ENCODE results near the gene IGF2BP3.

IGF2BP3 gene

DNA sequence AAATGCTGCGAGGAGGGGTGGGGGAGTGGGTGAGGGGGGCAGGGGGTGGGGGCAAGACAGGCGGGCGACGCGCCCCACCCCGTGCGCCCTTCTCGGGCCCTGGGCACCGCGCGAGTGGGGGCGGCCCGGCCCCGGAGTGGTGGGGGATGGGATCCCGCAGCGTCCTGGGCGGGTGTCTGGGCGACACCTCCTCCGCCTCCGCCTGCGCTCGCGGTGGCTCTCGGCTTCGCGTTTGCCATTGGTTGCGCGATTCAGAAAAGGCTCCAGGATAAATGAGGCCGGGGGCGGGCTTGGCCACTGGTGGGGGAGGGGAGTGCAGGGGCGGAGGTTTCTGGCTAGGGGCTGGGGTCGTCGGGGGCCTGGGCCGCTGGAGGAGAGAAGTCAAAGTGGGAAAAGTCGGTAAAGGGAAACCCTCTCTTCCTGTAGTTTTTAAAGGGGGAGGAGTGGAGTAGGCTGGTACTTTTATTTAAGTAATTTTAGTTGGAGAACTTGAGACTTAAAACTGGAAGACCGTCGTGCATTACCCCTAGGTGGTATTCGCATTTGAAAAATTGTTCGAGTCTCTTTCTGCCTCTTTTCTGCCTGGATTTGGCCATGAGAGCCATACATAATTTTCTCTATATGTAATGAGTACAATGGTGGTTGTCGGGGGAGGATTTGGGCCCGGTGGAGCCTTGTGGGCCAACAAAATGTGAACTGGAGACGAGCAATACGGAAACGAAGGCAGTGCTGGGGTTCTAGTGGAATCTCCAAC lies 992 bp upstream of the IGF2BP3 start:
- peak; percentile 75 to 86 for DNase-seq

DNA sequence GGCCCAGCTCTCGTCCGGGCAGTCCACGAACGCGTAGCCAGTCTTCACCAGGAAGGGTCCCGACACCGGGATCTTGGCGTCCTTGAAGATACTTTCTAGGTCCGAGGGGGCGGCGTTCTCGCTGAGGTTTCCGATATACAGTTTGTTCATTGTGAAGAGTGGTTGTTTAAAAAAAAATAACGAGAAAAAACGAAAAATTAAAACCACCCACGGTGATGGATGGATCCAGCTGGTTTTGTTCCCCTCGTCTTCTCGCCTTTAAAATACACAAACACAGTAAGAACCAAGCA lies 385 bp downstream of the IGF2BP3 start:
- no peak for DNase-seq

DNA sequence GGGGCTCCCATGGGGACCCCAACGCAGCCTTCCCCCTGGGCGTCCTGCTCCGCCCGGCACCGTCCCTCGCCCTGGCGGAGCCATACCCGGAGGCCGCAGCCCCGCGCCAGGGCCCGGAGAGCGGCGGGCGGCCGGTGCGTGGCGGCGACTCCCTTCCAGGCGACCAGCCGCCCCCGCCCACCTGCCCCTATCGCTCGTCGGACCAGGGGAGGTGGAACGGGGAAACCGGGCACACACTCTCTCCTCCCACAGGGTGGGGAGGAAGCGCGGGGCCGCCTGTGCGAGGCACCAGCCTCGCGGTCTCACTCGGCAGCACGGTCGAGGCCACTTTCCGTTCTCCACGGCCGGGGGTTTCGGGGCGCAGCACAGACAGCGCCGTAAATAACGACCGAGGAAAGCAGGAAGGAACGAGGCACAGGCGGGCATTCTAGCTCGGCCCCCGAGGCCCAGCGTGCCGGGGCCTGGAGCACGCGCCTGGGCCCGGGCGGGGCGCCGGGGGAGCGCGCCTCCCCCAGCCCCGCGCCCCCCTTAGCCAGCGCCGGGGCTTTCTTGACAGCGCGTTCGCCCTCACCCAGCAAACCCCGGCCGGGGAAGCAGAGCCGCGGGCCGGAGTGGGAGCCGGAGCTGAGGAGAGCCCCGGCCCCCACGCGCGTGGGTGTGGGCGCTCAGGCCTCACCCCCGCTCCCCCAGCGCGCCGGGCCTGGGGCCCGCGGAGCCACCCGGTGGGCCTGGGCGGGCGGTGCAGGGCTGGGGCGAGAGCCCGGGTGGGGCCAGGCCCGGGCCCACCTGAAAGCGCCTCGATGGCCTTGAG lies 936 bp downstream of the IGF2BP3 start:
- DNase-seq = no peak

DNA sequence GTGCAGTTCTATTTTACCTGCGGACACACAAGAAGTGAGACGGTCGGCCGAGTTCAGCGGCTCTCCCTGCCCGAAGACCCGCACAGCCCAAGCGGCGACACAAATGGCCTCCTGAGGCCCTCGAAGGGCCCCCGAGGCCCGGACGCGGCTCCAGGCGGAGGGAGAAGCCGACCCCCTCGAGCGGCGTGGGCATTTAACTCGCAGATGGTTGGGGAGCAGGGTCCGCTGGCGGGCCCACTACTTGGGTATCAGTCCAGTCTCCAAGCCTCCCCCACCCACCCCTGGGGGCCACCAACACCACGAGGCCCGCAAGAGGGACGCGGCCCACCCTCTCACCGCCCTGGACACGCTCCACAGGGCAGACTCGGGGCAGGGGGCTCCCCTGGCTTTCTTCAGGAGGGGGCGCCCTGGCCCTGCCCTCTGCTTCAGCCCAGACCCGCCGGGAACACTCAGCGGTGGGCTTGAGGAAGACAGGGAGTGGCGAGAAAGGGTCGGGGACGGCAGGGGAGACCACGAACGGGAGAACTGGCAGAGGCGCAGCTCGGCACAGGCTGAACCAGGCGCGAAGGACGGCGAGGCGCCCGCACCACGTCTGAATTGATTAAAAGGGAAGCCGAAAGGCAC lies 1.7 kb downstream of the IGF2BP3 start:
- no peak for DNase-seq

DNA sequence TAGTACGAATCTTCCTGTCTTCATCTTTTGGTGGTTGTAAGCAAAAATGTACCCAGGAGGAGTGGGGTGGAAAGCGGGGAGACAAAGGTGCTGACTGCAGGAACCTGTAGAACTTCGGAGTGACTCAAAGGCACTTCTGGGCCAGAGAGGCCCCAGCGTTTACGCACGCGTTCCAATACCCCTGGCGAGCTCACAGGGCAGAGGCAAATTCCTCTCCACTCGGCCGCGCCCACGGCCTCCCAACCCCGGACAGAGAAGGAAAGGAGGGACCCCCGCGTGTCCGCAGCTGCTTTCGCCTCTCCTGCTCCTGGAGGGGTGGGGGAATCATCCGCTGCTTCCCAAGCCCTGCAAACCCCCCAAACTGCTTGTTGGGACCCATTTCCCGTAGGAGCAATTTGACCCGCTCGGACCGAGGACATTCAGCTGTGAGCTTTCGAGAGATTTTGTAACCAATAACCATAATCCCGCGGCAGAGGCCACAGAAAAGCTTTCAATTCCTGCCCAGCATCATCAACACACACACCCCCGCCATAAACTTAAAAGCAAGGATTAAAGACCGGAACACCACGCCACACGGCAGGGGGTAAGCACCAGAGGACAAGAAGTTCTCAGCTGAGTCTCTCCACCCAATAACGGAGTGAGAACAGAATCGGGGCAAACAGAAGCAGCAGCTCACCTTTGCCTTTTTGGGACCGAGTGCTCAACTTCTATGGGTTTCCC lies 2.3 kb downstream of the IGF2BP3 start:
- no peak for DNase-seq

DNA sequence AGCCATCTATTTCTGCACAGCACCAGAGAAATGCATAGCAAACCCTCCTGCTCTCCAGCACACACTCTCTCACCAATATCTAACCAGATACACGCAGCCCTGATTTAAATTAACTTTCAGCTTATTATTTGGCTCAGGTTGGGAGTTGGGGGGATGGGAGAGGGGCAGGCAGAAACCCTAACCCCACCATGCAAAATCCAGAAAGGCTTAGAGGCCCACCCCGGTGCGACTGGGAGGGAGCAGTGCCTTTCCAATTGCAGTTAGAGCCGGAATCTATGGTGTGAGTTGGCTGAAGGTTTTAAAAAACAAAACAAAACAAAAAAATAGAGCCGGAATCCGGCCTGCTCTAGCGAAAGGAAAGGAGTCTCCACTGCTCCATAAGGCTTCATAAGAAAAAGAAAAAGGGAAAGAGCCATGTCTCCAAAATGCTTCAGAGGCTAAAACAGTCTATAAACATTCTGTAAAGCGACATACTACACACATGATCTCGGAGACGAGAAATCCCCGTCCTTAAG lies 2.9 kb downstream of the IGF2BP3 start:
- DNase-seq = no peak

DNA sequence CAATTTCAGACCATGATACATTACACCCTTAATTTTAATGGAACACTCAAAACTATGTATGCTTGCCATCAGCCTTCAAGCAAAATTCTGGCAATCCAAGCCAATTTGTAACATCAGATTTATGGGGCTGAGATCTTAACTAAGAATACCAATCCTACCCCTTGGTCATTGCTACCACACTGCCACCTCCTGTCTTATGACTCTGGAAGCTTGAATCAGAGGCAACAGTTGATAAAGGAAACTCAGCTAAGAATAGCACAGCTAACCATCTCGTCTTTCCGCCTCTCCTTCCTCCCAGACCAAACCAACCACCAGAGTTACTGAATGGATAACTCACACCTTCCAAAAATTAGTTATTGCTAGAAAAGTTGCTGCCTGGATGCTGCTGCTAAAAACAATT lies 7.4 kb downstream of the IGF2BP3 start:
- DNase-seq = no peak

DNA sequence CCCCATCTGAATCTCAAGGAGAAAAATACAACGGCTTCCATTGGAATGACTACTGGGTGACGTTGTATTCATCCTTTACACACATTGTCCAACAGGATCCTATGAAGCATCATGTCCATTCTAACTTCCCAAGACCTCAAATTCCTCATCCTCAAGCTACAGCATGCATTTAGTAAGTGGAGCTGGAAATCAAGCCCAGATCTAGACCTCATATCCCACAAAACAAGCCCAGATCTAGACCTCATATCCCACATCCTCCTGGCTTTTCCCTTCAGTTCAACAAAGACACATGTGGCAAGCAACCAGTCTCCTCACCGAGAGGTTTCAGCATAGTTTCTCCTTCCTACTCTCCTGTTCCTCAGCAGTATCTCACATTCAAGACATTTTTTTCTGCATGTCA lies 12.2 kb downstream of the IGF2BP3 start:
- no peak for DNase-seq

DNA sequence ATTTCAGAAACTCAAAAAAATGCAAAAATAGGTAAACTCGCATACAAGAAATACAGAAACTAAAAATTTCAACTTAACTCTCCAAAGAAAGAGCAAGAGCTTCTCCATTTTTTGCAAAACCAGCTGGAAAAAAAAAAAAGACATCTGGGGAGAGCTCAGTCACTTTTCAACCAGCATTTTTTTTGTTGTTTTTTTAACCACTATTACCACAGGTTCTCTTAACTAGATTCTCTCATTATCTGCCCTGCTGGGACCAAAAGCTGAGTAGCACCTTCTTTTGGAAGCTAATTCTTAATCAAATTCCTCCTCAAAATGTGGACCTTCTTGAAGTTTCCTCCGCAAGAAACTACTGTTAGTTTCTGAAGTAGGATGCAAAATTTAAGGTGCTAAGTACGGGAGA lies 14.2 kb downstream of the IGF2BP3 start:
- DNase-seq = no peak

DNA sequence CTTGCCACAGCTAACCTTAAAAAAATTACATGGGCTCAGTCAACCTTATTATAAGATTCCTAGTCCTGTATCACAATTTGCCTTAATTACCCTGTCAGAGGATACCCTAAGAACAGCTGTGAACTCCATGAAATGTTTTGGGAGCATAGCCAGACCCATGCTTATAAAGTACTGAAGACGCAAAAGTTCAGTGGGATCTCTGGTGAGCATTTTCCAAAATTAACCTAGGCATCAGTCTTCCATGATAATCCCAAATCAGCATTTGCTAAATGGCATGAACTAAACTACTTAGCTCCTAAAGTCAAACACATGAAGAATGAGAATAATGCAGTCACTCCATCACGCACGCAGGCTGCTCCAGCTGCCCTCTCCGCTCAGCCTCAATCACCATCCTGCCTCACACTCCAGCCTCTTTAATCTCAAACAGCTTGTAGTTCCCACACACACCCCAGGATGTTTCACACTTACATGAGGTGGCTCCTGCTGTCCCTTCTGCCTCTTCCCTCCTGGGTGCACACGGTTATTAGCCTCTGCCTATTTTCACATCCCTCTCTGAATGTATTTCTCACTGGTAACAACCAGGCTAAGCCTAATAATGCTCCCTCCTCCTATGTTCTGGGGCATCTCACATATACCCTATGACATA lies 15.3 kb downstream of the IGF2BP3 start:
- DNase-seq = no peak

DNA sequence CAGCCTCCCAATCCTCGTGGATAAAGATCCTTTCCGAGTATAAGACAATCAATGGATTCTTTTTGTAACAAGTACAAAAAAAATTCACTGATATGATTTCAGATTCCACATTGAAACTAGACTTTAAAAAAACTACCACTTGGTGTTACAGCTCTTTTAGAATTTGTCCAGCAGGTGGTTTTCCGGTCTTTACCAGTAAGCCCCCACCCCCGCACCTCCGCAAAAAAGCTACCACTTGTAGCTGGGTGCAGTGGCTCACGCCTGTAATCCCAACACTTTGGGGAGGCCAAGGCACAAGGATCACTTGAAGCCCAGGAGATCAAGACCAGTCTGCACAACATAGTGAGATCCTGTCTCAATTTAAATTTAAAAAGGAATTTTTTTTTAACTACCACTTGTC lies 19.8 kb downstream of the IGF2BP3 start:
- DNase-seq = no peak

DNA sequence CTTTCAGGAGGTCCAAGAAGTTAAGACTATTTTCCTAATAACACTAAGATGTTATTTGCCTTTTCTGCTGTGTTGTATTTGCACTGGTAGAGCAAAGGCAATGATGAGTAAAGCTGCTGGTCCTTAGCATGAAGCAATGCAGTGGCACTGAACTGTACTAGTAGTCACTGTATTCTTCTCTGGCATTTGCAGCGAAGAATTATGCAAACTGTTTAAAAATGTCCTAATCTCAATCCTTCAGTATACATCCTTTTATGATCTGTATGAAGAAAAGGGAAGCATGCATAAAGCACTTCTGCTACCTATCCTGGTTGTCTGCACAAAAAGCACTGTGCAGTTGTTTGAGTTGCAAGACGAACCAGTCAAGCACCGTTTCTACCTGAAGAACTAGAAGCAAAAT lies 20.4 kb downstream of the IGF2BP3 start:
- no peak for DNase-seq

DNA sequence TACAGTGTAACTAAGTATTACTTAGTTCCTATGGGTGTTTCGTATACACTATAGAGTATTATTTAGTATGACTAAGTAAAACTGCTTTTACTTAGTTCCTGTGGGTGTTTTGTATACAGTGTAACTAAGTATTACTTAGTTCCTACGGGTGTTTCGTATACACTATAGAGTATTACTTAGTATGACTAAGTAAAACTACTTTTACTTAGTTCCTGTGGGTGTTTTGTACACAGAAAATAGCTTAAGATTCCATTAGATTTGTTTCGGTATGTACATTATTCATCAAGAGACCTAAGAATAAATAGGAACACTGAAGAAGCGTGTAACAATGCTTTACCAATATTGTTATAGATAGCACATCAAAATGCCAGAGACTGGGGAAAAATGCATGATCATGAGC lies 25.0 kb downstream of the IGF2BP3 start:
- no peak for DNase-seq

DNA sequence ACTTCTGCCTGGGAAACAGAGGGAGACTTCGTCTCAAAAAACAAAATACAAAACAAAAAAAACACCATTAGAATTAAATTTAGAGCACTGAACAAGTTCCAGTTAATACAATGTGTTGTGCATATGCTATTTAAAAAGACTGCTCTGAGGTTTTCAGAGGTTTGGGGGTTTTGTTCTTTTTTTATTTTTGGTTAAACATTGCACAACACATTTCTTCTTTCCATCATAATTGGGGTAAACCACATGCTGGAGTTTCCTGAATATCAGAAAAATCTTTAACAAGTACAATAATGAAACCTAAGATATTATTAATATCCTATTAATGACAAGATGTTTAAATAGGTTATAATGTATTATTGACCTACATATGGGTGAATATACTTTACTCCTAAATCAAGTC lies 26.3 kb downstream of the IGF2BP3 start:
- DNase-seq = no peak

DNA sequence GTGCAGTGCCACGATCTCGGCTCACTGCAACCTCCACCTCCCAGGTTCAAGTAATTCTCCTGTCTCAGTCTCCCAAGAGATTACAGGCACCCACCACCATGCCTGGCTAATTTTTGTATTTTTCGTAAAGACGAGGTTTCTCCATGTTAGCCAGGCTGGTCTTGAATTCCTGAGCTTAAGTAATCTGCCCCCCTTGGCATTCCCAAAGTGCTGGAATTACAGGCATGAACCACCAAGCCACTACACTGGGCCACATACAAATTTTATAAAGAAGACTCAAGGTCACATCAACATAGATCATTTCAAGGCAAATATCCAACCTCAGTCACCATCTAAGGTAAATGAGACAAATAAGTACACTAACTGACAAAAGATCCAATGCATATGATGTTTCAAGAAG lies 32.1 kb downstream of the IGF2BP3 start:
- no peak for DNase-seq

DNA sequence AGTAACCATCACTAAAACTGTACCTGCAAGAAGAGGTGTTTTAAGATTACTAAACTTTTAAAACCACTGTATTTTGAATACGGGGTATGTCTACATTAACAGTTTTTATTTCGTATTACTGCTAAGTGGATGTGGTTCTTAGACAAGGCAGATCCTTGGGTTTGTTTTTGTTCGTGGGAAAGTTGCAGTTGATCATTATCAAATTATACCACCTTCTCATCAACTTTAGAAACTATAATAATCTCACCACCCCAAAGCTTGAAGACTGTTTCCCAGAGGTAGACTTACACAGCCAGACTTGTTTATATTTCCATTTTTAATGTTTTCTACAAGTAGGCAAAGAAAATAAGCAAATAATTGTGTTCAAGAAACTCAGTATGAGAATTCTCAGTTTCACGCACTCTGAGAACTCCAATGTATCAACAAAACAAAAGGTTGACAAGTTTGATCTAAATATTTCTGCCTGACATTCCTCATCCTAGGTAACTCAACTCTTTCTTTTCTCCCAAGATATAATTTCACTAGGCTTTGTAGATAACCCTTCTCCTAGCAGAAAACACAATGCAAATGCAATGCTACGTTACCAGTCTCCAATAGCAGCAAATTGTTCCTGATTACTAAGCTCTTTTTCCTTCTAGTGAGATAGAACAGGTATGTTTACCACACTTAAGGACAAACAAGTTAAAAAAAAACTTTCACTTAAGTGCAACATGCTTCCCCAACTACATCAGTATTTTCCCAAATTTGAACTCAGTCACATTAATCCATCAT lies 36.0 kb downstream of the IGF2BP3 start:
- DNase-seq = no peak

DNA sequence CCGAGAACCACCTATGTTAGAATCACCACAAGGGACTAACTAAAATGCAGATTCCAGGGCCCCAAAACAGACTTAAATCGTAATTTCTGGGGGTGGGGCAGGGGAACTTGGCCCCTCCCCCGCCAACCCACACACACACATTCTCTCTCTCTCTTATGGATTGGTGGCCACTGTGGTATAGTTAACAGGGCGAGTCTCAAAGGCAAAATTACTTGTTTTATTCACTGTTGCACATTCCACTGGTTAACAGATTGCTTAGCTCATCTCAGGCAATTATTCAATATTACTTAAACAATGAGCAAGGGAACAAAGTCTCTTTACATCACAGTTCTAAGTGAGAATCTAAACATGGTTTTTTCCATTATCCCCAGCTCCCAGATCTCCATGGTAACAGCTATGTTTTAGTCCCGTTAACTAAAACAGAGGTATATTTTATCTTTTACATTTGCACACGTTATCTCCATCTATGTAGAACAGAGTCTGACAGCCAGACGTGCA lies 38.5 kb downstream of the IGF2BP3 start:
- DNase-seq = no peak

DNA sequence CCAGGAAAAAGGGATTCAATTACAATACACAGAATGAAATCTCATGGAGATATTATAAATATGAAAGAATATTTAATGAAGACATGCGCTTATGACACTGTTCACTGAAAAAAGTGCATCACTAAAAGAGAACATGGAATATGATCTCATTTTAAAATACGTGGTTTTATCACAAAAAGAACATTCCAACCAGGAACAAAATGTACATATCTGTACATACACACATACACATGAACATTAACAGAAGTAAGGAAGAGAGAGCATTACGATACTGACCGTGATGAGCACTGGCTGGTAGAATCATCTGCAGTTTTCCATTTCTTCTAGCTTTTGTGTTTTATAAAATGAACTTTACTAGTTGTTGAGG lies 39.4 kb downstream of the IGF2BP3 start:
- no peak for DNase-seq

DNA sequence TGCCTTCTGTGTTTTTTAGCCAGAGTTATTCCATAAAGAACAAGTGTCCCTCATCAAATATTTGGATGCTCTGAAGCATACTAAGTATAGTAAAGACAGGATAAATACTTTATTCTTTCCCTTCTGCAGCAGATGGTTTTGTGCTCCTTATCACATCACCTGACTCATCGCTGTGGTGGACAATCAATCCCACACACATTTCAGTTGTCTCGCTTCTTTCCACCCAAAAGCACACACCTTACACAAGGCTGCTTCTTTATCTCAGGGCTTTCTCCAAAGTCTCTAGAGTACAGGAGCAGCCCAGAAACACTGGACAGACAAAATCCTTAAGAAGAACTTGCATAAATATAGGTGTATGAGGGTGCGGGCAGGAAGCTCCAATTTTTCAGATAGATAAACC lies 43.4 kb downstream of the IGF2BP3 start:
- no peak for DNase-seq

DNA sequence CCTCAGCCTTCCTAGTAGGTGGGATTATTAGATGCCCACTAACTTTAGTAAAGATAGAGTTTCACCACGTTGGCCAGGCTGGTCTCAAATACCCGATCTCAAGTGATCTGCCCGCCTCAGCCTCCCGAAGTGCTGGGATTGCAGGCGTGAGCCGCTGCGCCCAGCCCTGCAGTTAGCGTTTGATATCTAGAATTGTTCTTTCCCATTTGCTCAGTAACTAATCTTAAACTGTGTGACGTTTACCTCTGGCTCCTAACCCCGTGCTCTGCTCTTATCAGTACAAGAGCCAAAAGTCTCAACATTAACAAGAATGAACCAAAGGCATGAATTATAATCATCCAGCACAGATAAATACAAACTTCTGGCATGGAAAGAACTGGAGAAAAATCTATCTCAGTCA lies 47.4 kb downstream of the IGF2BP3 start:
- DNase-seq = no peak

DNA sequence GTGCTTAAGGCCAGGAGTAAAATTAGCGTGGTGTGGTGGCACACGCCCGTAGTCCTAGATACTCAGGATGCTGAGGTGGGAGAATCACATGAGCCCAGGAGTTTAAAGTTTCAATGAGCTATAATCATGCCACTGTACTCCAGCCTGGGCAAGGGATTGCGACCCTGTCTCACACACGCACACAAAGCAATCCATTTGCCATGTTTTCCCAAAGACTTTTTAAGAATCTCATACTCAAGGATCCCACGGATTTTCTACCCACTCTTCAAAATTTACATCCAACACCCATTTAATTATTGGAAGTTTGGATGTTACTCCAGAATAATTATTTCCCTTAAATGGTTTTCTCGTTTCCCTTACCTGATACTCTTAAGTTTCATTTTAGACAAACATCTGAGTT lies 47.9 kb downstream of the IGF2BP3 start:
- no peak for DNase-seq

DNA sequence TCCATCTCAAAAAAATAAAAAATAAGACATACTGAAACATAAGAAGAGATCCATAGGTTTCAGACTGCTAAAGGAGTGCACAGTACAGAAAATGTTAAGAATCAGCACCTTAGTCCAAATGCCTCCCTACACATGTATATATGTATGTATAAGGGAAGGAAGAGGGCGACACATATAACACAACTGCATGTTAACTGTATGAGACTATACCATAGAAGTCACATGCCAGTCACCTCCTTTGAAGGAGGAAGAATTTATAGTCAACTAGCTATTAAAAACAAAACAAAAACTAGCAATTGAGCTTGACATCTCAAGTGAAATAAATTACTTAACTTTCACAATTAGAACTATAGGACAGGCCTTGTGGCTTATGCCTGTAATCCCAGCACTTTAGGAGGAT lies 50.4 kb downstream of the IGF2BP3 start:
- DNase-seq = no peak
